Stimulated activated memory B cell treated with anti-CD40 and anti-IgM and Interleukin-4, amounts not matched to agents 10 μg/mL and 1 μg/mL and 100 μg/mL, for 72 hours (primary cell): Measurements from ENCODE around the gene TPPP3.
A peak's percentile ranks its signal among the peaks of the same experiment; 100 is the strongest.
"Not testable (repeated sequence)": the region's sequence is repeated elsewhere in the genome, so short reads cannot be mapped to it uniquely, and the experiment has no call there.

Experiments used
- ATAC-seq: fragments of 150-1000 bp; cut with Tn5 transposase; 2 replicates; pipeline ENCODE4 v1.10.0; 2021
- H3K27ac Mint-ChIP-seq: one replicate; pipeline ENCODE4 v1.8.0; 2022; ENCODE audit warnings: mild to moderate bottlenecking, mixed read lengths
- H3K27me3 Mint-ChIP-seq: one replicate; pipeline ENCODE4 v1.8.0; 2022; ENCODE audit warnings: mixed read lengths
- H3K36me3 Mint-ChIP-seq: one replicate; pipeline ENCODE4 v1.8.0; 2022; ENCODE audit warnings: mixed read lengths
- H3K4me1 Mint-ChIP-seq: one replicate; pipeline ENCODE4 v1.8.0; 2022; ENCODE audit warnings: mixed read lengths
- H3K4me3 Mint-ChIP-seq: one replicate; pipeline ENCODE4 v1.8.0; 2022; ENCODE audit warnings: mild to moderate bottlenecking, moderate library complexity, mixed read lengths
- H3K9me3 Mint-ChIP-seq: one replicate; pipeline ENCODE4 v1.8.0; 2022; ENCODE audit warnings: mixed read lengths

The TPPP3 gene

DNA sequence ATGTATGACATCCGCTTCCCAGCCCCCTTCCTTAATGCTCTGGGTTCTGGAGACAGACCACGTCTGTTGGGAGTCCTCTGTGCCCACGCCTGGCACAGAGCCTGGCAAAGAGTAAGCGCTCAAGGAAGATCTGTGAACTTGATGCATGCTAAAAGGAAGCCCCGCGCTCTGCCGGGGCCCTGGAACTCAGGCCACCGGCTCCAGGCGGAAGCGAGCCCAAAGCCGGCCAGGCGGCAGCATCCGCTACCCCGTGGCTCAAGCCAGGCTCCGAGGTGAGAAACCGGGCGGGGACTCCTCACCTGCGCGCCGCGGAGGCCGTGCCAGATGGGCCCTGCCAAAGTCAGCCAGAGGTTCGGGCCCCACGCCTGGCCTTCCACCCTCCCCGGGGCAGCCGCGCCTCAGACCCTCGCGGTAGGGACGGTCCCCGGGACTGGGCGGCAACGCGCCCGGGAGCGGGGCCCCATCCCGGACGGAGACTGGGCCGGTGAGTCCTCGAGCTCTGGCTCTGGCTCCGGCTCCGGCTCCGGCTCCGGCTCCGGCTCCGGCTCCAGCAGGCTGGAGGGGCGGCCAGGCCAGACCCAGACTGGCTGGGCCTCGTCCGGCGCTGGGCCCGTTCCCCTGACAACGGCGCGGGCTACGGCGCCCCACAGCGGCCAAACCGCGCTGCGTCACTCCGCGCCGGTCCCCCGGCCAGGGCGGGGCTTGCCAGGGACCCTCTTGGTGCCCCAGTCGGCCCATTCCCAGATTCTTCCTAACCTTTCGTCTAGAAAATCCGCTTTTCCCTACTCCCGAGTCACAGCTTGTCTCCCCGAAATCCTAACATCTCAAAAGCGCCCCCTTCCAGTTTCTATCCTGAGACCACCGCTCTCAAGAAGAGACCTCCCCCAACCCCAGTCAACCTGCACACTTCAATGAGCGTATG, 22.8 kb upstream of the TPPP3 start, which contains the start of gene ZDHHC1:
Gene ZDHHC1, minus strand, starts transcription at position 606 of the 922 bp plus-strand sequence. CDS start 8,702 bp downstream, outside the sequence.
- peaks cover 36% of the 10 kb centered on the region for H3K27me3 Mint-ChIP-seq
- H3K9me3 Mint-ChIP-seq: no peaks in the 10 kb centered on the region
- H3K4me1 Mint-ChIP-seq: peaks cover 20% of the 10 kb centered on the region
- peak; percentile 87 for ATAC-seq
- H3K36me3 Mint-ChIP-seq: no peaks in the 10 kb centered on the region
- H3K27ac Mint-ChIP-seq: peak within 1 kb of the TSS; percentile 85
- H3K4me3 Mint-ChIP-seq: peak within 1 kb of the TSS; percentile 88

DNA sequence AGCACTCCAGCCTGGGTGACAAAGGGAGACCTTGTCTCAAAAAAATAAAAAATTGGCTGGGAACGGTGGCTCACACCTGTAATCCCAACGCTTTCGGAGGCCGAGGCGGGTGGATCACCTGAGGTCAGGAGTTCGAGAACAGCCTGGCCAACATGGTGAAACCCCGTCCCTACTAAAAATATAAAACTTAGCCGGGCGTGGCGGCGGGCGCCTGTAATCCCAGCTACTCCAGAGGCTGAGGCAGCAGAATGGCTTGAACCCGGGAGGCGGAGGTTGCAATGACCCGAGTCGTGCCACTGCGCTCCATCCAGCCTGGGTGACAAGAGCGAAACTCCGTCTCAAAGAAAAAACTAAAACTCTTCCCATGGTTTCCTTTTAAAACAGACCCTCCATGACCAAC, 22.1 kb upstream of the TPPP3 start:
- ATAC-seq, H3K36me3 Mint-ChIP-seq, H3K9me3 Mint-ChIP-seq: not testable (repeated sequence)
- Mint-ChIP-seq H3K4me3 (peak overlapping the region; percentile 68), H3K27ac (peak overlapping the region; percentile 85), H3K27me3 (peaks cover 36% of the 10 kb centered on the region), H3K4me1 (peaks cover 20% of the 10 kb centered on the region)

DNA sequence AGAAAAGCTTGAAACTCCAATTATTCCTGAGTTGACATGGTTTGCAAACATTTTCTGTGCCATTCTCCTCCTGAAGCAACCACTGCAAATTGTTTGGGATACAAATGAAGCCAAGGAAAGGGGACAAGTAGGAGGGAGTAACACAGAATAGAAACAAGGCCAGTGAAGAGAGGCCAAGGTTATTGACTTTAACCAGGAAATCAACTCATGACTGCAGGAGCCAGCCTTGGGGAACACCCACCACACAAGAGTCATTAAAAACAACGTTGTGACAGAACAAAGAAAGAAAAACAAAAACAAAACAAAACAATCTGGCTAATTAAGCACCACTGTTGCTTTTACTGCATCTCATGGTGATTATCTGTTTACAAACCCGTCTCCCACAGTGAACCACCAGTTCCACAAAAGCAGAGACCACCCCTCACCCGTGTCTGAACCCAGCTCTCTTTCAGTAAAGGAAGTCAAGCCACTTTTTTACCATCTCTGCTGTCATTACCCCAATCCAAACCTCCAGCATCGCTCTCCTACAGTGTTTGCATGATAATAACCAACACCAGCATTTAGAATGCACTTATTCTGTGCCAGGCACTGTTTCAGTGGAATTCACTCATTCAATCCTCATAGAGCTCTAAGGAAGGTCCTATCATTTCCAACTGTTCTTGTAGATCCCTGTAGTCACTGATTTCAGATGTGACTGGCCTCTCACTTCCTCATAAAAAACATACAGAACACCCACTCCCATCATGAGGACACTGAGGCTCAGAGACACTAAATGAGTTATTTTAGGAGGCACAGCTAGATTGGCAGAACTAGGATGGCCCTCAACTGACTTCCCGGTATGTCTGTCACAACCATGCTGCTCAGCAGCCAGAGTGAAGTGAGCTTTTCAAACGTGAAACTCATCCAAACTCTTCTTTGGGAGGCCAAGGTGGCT, 20.9 kb upstream of the TPPP3 start:
- Mint-ChIP-seq H3K4me3 (no peak overlapping the region), H3K27me3 (peaks cover 41% of the 10 kb centered on the region), H3K27ac (no peak overlapping the region), H3K36me3 (no peaks in the 10 kb centered on the region), H3K9me3 (no peaks in the 10 kb centered on the region), H3K4me1 (peaks cover 20% of the 10 kb centered on the region)
- no peak for ATAC-seq

- Mint-ChIP-seq H3K27me3 (peaks cover 38% of the 10 kb centered on the region), H3K36me3 (no peaks in the 10 kb centered on the region), H3K4me1 (peaks cover 20% of the 10 kb centered on the region), H3K9me3 (no peaks in the 10 kb centered on the region), H3K4me3 (no peak overlapping the region), H3K27ac (no peak overlapping the region)
- no peak for ATAC-seq
Measured at GRCh38 chr16:67412294-67412693, 19.0 kb upstream of the TPPP3 start.

DNA sequence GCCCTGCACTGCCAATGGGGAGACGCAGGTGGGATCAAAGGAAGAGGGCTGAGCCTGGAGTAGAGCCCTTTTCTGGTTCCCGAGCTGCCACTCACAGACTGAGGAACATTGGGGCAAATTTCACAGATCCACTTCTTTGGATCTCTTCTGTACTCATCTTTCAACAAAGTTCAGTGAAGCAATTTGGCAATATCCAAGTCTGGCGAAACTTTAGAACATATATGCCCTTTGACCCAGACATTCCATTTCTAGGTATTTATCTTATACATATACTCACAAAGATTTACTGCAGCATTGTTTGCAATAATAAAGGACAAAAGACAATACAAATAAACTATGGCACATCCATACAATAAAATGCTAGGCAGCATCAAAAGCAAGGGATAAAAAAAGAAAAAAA, 18.0 kb upstream of the TPPP3 start:
- Mint-ChIP-seq H3K27ac (no peak overlapping the region), H3K27me3 (peaks cover 29% of the 10 kb centered on the region), H3K4me1 (peaks cover 14% of the 10 kb centered on the region), H3K36me3 (no peaks in the 10 kb centered on the region), H3K9me3 (no peaks in the 10 kb centered on the region), H3K4me3 (no peak overlapping the region)
- ATAC-seq: no peak

DNA sequence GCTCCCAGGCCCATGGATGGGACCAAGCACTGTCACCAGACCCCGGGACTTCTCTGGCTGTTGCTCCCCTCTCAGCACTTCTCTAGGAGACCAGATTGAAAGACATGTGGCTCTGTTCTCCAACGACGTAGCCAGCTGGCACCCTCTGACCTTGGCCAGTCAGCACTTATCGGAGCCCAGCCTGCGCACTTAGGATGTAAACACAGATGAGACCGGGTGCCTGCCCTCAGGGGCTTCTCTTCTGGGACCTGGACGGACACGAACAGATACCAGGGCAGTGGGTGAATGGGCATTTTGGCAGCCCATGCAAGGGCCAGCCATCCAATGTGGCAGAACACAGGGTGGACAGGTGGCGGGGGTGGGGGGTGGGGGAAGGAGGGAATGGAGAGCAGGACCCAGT, 16.3 kb upstream of the TPPP3 start:
- H3K4me3 Mint-ChIP-seq: no peak overlapping the region
- H3K27ac Mint-ChIP-seq: no peak overlapping the region
- H3K27me3 Mint-ChIP-seq: peaks cover 19% of the 10 kb centered on the region
- ATAC-seq: no peak
- no peaks in the 10 kb centered on the region for H3K9me3 Mint-ChIP-seq
- no peaks in the 10 kb centered on the region for H3K36me3 Mint-ChIP-seq
- H3K4me1 Mint-ChIP-seq: peaks cover 6% of the 10 kb centered on the region

DNA sequence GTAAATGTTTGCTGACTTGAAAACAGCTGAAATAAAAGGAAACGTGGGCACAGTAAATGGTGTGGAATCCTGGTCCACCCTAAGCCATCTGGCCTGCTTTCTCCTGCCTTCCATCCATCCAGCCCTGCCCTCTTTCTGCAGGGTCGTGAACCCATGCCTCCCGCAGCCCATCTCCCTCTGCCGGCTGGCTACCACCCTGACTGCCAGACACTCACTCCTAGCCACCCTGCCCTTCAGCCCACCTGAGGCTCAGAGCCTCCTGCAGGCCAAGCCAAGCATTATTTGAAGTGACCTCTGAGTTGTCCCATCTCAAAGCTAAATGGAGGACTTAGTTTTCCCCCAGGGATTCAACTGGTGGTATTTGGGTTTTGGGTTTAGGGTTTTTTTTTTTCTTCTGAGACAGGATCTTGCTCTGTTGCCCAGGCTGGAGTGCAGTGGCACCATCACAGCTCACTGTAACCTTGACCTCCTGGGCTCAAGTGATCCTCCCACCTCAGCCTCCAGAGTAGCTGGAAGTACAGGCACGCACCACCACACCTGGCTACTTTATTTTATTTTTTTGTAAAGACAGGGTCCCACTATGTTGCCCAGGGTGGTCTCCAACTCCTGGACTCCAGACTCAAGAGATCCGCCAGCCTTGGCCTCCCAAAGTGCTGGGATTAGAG, 14.6 kb upstream of the TPPP3 start:
- Mint-ChIP-seq H3K27me3 (peaks cover 33% of the 10 kb centered on the region), H3K27ac (no peak overlapping the region), H3K4me1 (no peaks in the 10 kb centered on the region), H3K9me3 (no peaks in the 10 kb centered on the region), H3K4me3 (no peak overlapping the region), H3K36me3 (no peaks in the 10 kb centered on the region)
- no peak for ATAC-seq

DNA sequence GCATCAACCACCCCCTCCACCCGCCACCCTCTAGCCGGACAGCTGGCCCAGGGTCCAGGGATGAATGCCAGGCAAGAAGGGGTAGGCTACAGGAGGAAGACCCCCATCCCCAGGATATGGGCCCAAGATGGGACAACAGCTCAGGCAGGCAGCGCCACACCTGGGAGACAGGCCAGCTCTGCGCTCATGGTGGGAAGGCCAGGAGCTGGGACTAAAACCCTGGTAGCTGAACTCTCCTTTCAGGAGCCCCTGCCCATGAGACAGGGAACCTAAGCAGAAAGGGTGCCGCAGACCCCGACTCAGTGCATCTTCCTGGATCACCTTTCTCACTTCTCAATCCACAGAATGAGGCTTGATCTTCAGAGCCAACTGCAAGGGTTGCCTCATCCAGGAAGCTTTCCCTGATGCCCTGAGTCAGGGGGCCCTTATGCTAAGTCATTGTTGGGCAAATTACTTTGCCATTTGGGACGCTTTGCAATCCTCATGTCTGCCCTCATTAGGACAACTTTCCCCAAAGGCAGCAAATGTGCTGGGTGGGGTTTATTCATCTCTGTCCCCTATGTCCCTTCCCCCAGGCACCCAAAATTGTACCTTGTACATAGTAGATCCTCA, 14.0 kb upstream of the TPPP3 start:
- no peak overlapping the region for H3K27ac Mint-ChIP-seq
- no peaks in the 10 kb centered on the region for H3K9me3 Mint-ChIP-seq
- H3K4me1 Mint-ChIP-seq: no peaks in the 10 kb centered on the region
- H3K4me3 Mint-ChIP-seq: no peak overlapping the region
- peaks cover 38% of the 10 kb centered on the region for H3K27me3 Mint-ChIP-seq
- no peaks in the 10 kb centered on the region for H3K36me3 Mint-ChIP-seq
- peak; percentile 17 for ATAC-seq

DNA sequence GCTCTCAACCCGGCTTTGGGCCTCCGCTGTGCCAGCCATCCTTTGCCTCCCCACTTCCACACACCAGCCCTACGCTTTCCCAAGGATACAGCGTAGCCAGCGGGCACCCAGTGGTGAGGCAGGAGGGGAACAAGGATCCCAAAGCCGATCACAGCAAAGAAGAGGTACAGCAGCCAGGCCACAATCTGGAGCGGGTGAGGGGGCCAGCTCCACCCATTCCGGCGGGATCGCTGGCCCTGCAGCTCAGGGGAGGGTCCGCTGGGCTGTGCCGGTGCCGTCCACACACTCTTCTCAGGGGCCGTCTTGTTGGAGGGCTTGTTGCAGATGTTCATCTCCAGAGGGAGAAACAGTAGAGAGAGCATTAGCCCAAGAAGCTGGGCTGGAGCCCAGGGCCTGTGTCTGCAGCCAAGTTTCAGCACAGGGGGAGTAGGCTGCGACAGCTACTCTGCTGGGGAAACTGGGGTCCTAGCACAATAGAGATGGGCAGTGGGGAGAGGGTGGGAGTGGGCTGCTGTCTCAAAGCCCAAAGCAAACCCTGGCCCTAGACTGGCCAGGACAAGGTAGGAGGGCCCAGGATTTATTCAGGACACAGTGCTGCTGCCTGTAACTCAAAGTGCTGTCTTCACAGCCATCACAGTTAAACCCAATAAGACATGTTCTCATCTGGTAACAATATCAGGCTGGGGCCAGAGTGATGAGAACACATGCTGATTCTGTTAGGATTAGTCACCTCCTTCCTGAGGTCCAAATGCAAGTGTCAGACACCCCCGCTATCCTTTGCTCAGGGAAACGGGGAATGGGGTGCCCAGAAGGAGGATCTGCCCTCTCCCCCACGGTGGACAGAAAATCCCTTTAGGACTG, 13.0 kb upstream of the TPPP3 start:
- Mint-ChIP-seq H3K4me3 (no peak overlapping the region), H3K4me1 (no peaks in the 10 kb centered on the region)
- ATAC-seq: no peak

GRCh38 chr16:67405336-67405735, 12.0 kb upstream of the TPPP3 start:
- no peaks in the 10 kb centered on the region for H3K4me1 Mint-ChIP-seq
- peaks cover 47% of the 10 kb centered on the region for H3K27me3 Mint-ChIP-seq
- H3K9me3 Mint-ChIP-seq: no peaks in the 10 kb centered on the region
- no peak for ATAC-seq
- no peaks in the 10 kb centered on the region for H3K36me3 Mint-ChIP-seq
- H3K4me3 Mint-ChIP-seq: no peak overlapping the region
- H3K27ac Mint-ChIP-seq: no peak overlapping the region

More for the DNA sequence above, 13.0 kb upstream of the TPPP3 start:
- no peaks in the 10 kb centered on the region for H3K36me3 Mint-ChIP-seq
- H3K27me3 Mint-ChIP-seq: peaks cover 47% of the 10 kb centered on the region
- H3K27ac Mint-ChIP-seq: no peak overlapping the region
- H3K9me3 Mint-ChIP-seq: no peaks in the 10 kb centered on the region

GRCh38 chr16:67404740-67405226, 11.5 kb upstream of the TPPP3 start:
- Mint-ChIP-seq H3K27ac (no peak overlapping the region), H3K4me1 (no peaks in the 10 kb centered on the region), H3K36me3 (no peaks in the 10 kb centered on the region), H3K4me3 (no peak overlapping the region), H3K9me3 (no peaks in the 10 kb centered on the region), H3K27me3 (peaks cover 41% of the 10 kb centered on the region)
- ATAC-seq: no peak

DNA sequence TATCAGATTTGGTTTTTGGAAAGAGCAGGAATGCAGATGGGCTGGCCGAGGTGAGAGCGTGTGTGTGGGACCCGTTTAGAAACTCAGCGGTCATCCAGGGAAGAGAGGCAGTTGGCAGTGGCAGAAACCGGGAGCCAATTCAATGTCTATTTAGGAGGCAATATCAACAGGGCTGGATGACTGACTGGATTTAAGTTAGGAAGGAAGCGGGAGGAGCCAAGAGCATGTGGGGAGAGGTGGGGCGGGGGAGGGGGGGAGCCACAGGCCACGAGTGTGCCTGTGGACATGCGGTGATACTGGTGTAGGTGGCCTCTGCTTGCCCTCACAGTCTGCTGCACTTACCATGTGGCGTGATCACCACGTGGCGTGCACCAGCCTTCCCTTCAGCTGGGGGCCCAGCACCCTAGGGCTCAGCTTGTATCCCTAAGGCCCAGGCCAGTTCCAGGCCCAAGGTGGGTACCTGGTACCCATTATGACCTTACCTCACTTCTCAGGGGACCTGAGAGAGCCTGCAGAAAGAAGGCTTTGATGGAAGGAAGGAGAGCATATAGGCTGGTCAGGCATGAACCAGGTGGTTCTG, 10.8 kb upstream of the TPPP3 start:
- H3K27ac Mint-ChIP-seq: no peak overlapping the region
- ATAC-seq: no peak
- no peaks in the 10 kb centered on the region for H3K9me3 Mint-ChIP-seq
- no peaks in the 10 kb centered on the region for H3K36me3 Mint-ChIP-seq
- peaks cover 5% of the 10 kb centered on the region for H3K4me1 Mint-ChIP-seq
- H3K27me3 Mint-ChIP-seq: peaks cover 34% of the 10 kb centered on the region
- H3K4me3 Mint-ChIP-seq: no peak overlapping the region

GRCh38 chr16:67400901-67401300, 7.6 kb upstream of the TPPP3 start:
- H3K36me3 Mint-ChIP-seq: no peaks in the 10 kb centered on the region
- no peaks in the 10 kb centered on the region for H3K9me3 Mint-ChIP-seq
- no peak for ATAC-seq
- peaks cover 5% of the 10 kb centered on the region for H3K4me1 Mint-ChIP-seq
- no peak overlapping the region for H3K4me3 Mint-ChIP-seq
- H3K27me3 Mint-ChIP-seq: peaks cover 41% of the 10 kb centered on the region
- H3K27ac Mint-ChIP-seq: no peak overlapping the region
